SKM-1 (cell line): ENCODE measurements around the gene RAB8B.

Experiments used
- DNase-seq: peaks from one replicate; lab custom pipeline; 2025; ENCODE audit not compliant: unreplicated experiment; lab: John Stamatoyannopoulos, UW

RAB8B gene

GRCh38 chr15:63305260-63305659 is 115.9 kb downstream of the RAB8B start:
- DNase-seq, result no peak

GRCh38 chr15:63306492-63307073 is 117.2 kb downstream of the RAB8B start:
- DNase-seq, result no peak

DNA sequence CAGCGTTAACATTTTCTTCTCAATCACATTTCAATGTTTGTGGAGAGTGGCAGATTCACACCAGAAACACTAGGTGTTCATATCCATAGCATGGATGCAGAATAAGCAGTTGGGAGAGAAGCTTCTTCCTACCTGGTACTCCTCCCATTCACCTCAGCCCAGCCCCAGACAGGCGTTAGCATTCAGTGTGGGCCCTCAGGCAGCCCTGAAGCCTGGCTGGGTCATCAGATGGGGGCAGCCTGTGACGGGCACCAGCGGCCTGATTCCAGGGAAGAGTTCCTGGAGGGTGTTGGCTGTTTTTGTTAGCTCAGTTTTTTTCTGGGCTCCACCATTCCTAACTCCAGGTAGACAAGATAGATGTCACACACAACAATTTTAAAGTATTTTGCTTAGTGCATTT is 119.1 kb downstream of the RAB8B start:
- DNase-seq, result no peak

GRCh38 chr15:63308947-63309346 is 119.5 kb downstream of the RAB8B start:
- no peak for DNase-seq

DNA sequence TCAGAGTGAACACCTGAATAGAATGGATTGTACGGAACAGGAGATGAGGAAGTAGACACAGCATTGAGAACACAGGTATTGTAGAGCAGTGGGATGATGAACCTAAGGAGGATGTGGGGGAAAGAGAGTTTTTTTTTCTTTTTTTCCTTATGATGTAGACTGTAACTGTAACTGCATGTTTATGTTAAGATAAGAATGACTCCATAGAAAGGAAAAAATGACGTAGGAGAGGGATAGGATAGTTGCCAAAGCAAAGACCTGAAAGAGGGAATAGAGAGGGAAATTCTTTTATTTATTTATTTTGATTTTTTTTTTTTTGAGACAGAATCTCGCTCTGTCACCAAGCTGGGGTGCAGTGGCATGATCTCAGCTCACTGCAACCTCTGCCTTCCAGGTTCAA is 121.2 kb downstream of the RAB8B start:
- DNase-seq, result no peak

DNA sequence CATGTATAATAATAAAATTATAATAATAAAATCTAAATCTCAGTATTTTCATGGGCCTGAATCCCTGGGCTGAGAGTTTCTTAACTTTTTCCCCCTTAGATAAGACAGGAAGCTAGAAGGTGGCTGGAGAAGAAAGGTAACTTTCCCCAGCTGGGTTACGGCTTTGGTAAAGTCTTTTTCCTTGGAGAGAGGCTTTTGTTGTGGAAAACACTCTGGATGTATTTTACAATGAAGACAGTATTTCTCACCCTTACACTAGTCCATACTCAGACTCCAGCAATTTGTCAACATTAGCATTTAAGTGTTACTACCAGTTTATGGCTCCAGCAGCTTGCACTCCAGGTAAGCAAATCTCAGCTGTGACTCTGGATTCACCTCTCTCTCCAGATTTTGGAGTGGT is 122.9 kb downstream of the RAB8B start:
- DNase-seq, result no peak

- no peak for DNase-seq
Observed at GRCh38 chr15:63313825-63314224, 124.4 kb downstream of the RAB8B start.

DNA sequence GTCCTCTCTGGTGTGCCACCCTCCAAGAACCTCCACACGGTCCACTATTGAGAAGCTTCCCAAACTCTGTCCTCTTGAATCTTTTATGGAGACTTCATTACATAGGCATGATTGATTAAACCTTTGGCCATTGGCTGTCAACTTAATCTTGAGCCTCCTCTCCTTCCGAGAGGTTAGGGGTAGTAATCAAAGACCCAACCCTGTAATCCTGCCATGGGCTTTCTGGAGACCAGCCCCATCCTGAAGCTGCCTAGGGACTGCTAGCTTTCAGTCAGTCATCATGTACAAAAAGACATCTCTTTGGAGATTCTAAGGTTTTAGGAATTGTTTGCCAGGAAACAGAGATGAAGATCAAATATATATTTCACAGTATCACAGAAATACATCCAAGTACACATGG is 125.0 kb downstream of the RAB8B start:
- no peak for DNase-seq
